Loucy (cell line): ENCODE measurements around the gene PRL.

Source experiments
- CTCF ChIP-seq: fragments of 200-600 bp; sonication (generic); conservative IDR thresholded peaks from 2 replicates; pipeline ENCODE4 v1.5.1; 2014; ENCODE audit warnings: mild to moderate bottlenecking, antibody characterized with exemption, low read length
- EZH2phosphoT487 ChIP-seq: fragments of 200-600 bp; IDR thresholded peaks from 2 replicates; pipeline ENCODE4 v1.6.1; 2018; ENCODE audit warnings: antibody characterized with exemption, mild to moderate bottlenecking, moderate library complexity, borderline replicate concordance

- TF ChIP-seq CTCF (no peak), EZH2phosphoT487 (no peak)
These were observed 6.0 kb upstream of the PRL start for GRCh38 chr6:22302838-22303237.
